Measurements from ENCODE around the gene M1AP. TPM values are rescaled to one million over a fixed set of nuclear protein-coding genes. Genes with fewer than 3 reads are reported as not detected.

M1AP gene
- total and polyA plus RNA-seq, 2 of the 8 experiments (the other 6 are each of a cell fraction or from before 2014, with no cell fraction given) = 4.8 TPM

GRCh38 chr2:74542978-74543377 lies 105.2 kb downstream of the M1AP start:
- H3K56ac ChIP-seq (replicated peaks; ENCODE audit: insufficient read length, low read depth, low read length) = no peak overlapping the region
- no peaks in the 10 kb centered on the region for H3K9me3 ChIP-seq (ENCODE audit: insufficient read depth in 2 of 2, low read depth in 1 of 2, low read length in 1 of 2)
- H3K23ac ChIP-seq (ENCODE audit: insufficient read length) = no peak overlapping the region
- CTCF ChIA-PET (ENCODE audit: partially characterized antibody) = interaction anchor here (0.8 to 1.6 kb wide), 3 partner anchors 9 to 41 kb away, joined by 3 to 6 read pairs (median 3); no protein-coding TSS in a partner anchor
- H4K91ac ChIP-seq (replicated peaks; ENCODE audit: insufficient read length, low read length) = no peak overlapping the region
- FAIRE-seq (no peak), DNase-seq (ENCODE audit: low read depth in 1 of 2, low spot score in 2 of 2) (no peak)
- no peak overlapping the region for H4K5ac ChIP-seq (ENCODE audit: insufficient read length, low read depth, low read length)
- peaks cover 0 to 16% (median 5%) of the 10 kb centered on the region in 4 experiments; a peak in 4 of 7 replicates for H3K27me3 ChIP-seq (replicated peaks in 1 of 4; ENCODE audit: control insufficient read depth in 3 of 4, extremely low read depth in 1 of 4, insufficient read depth in 3 of 4, low read length in 3 of 4)
- no peak overlapping the region for H3K27ac ChIP-seq (ENCODE audit: low read depth, low read length)
- H4K20me1 ChIP-seq (replicated peaks in 1 of 2; ENCODE audit: control insufficient read depth in 1 of 2, insufficient read depth in 2 of 2, low read length in 2 of 2) = peaks cover 3 to 4% of the 10 kb centered on the region in 2 experiments
- H2BK12ac ChIP-seq (ENCODE audit: low read depth, low read length) = no peak overlapping the region
- H3K79me1 ChIP-seq (ENCODE audit: low read depth, low read length) = no peaks in the 10 kb centered on the region
- no peak overlapping the region for H2BK15ac ChIP-seq (ENCODE audit: low read length)
- no peak overlapping the region for H2BK5ac ChIP-seq (ENCODE audit: low read depth, low read length)
- no peak overlapping the region for H2AK5ac ChIP-seq (ENCODE audit: low read depth, low read length)
- POLR2A ChIA-PET (ENCODE audit: partially characterized antibody) = interaction anchor here (5.2 kb wide), 1 partner anchor 12 kb away, joined by 39 read pairs; the partner anchor contains the start of genes AUP1 and HTRA2
- H3K18ac ChIP-seq (ENCODE audit: extremely low read depth, low read length) = no peak overlapping the region
- no peak overlapping the region for H2AFZ ChIP-seq (ENCODE audit: low read length)
- 100% methylated on average over 1 of the region's 1 CpG; no CpG with 5 or more reads in 1 of the 2 experiments for WGBS, 2 experiments (ENCODE audit: extremely low coverage in 1 of 2, insufficient coverage in 1 of 2, insufficient read length in 1 of 2, insufficient replicate concordance in 2 of 2, low coverage in 1 of 2, low lambda C conversion rate in 2 of 2, missing lambda C conversion rate in 1 of 2)
- no peak overlapping the region for H2BK120ac ChIP-seq (replicated peaks; ENCODE audit: low read depth, low read length)
- H2BK20ac ChIP-seq (ENCODE audit: low read length) = no peak overlapping the region
- no peak overlapping the region for H3K14ac ChIP-seq (ENCODE audit: insufficient read length)
- H3K4me1 ChIP-seq (replicated peaks in 1 of 4; ENCODE audit: control insufficient read depth in 3 of 4, insufficient read depth in 4 of 4, low read length in 3 of 4) = peaks cover 0 to under 1% (median 0%) of the 10 kb centered on the region in 4 experiments; a peak in 2 of 7 replicates
- H3K79me2 ChIP-seq (ENCODE audit: control insufficient read depth in 1 of 2, insufficient read depth in 2 of 2, low read length in 2 of 2) = no peaks in the 10 kb centered on the region
- H3K9ac ChIP-seq (replicated peaks in 1 of 4; ENCODE audit: extremely low read depth in 1 of 4, low read depth in 3 of 4, low read length in 3 of 4) = no peak overlapping the region
- no peaks in the 10 kb centered on the region; the same call in 1 of the 2 replicates for H3K23me2 ChIP-seq (ENCODE audit: low read depth, low read length)
- no peak overlapping the region for H3K4me2 ChIP-seq (ENCODE audit: insufficient read depth in 1 of 2, low read depth in 2 of 2, low read length in 2 of 2)
- H3K4ac ChIP-seq (replicated peaks; ENCODE audit: insufficient read length, low read depth, low read length) = no peak overlapping the region
- no peaks in the 10 kb centered on the region for H3K36me3 ChIP-seq (ENCODE audit: control insufficient read depth in 2 of 4, insufficient read depth in 4 of 4, low read length in 3 of 4)
- no peak for TF ChIP-seq NRF1 (IDR thresholded peaks at IDR 0.05; ENCODE audit: low read depth, low read length)
- no peak for TF ChIP-seq CBX8 (IDR thresholded peaks at IDR 0.05; ENCODE audit: borderline replicate concordance, low read depth, low read length)
- TF ChIP-seq POLR2AphosphoS5 (IDR thresholded peaks at IDR 0.05; ENCODE audit: low read depth, low read length) = no peak
- TF ChIP-seq TBP (IDR thresholded peaks at IDR 0.05; ENCODE audit: low read depth, low read length) = no peak
- no peak for TF ChIP-seq KDM4A (IDR thresholded peaks at IDR 0.05; ENCODE audit: low read depth, low read length, severe bottlenecking)
- no peak overlapping the region for H3K4me3 ChIP-seq (ENCODE audit: extremely low read depth in 1 of 4, insufficient read depth in 2 of 4, low read depth in 3 of 4, low read length in 4 of 4)
- no peak overlapping the region for H4K8ac ChIP-seq (ENCODE audit: extremely low read depth, insufficient read depth, low read length)
